Nephron (organoid): ENCODE results near the gene NSUN2.

Source experiments
- H3K27ac Mint-ChIP-seq, 3 experiments: 2 replicates each; pipeline ENCODE4 v1.8.0; 2020; ENCODE audit warnings: mixed read lengths in 3 of 3, mild to moderate bottlenecking in 2 of 3, moderate library complexity in 1 of 3
- H3K27me3 Mint-ChIP-seq: 2 replicates; pipeline ENCODE4 v1.8.0; 2021; ENCODE audit warnings: low read depth, mild to moderate bottlenecking, moderate library complexity, mixed read lengths
- H3K36me3 Mint-ChIP-seq: 2 replicates; pipeline ENCODE4 v1.8.0; 2020; ENCODE audit warnings: low read depth, mixed read lengths
- H3K4me1 Mint-ChIP-seq: 2 replicates; pipeline ENCODE4 v1.8.0; 2020; ENCODE audit warnings: mixed read lengths
- H3K4me3 Mint-ChIP-seq, 3 experiments: 2 replicates each; pipeline ENCODE4 v1.8.0; 2020; ENCODE audit warnings: mild to moderate bottlenecking in 3 of 3, mixed read lengths in 3 of 3, moderate library complexity in 2 of 3
- H3K9me3 Mint-ChIP-seq: 2 replicates; pipeline ENCODE4 v1.8.0; 2020; ENCODE audit warnings: mixed read lengths
- TF ChIP-seq, protein P1 (sequence below), 3 experiments: fragments of 200-600 bp; sonication (generic); IDR thresholded peaks; one replicate each; pipeline ENCODE4 v1.5.0; 2021; ENCODE audit warnings: antibody characterized with exemption in 3 of 3; ENCODE audit not compliant: unreplicated experiment in 3 of 3

NSUN2 gene

DNA sequence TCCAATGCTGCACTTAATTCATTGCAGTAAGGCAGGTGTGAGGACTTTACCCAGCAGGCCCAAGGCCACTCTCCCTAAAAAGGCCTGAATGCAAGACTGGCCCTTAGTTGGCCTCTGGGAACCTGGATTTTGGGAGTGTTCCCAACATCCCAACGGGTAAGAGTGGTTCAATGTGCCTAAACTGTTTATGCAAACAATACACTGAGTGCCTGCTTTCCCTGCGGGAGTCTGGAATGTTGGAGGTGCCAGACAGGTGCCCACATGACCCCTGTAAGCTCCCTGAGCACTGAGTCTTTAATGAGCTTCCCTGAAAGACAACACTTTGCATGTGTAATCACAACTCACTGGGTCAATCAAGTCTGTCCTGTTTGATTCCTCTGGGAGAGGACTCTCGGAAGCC lies 37.4 kb downstream of the NSUN2 start:
- no peak overlapping the region for H3K27ac Mint-ChIP-seq
- H3K4me1 Mint-ChIP-seq: no peaks in the 10 kb centered on the region
- H3K36me3 Mint-ChIP-seq: peaks cover 51% of the 10 kb centered on the region
- no peak overlapping the region for H3K4me3 Mint-ChIP-seq
- TF ChIP-seq, protein P1, sequence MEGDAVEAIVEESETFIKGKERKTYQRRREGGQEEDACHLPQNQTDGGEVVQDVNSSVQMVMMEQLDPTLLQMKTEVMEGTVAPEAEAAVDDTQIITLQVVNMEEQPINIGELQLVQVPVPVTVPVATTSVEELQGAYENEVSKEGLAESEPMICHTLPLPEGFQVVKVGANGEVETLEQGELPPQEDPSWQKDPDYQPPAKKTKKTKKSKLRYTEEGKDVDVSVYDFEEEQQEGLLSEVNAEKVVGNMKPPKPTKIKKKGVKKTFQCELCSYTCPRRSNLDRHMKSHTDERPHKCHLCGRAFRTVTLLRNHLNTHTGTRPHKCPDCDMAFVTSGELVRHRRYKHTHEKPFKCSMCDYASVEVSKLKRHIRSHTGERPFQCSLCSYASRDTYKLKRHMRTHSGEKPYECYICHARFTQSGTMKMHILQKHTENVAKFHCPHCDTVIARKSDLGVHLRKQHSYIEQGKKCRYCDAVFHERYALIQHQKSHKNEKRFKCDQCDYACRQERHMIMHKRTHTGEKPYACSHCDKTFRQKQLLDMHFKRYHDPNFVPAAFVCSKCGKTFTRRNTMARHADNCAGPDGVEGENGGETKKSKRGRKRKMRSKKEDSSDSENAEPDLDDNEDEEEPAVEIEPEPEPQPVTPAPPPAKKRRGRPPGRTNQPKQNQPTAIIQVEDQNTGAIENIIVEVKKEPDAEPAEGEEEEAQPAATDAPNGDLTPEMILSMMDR (IDR thresholded peaks at IDR 0.05; ENCODE audit: unreplicated experiment in 3 of 3): no peak
- H3K9me3 Mint-ChIP-seq: no peaks in the 10 kb centered on the region
- peaks cover 3% of the 10 kb centered on the region for H3K27me3 Mint-ChIP-seq

DNA sequence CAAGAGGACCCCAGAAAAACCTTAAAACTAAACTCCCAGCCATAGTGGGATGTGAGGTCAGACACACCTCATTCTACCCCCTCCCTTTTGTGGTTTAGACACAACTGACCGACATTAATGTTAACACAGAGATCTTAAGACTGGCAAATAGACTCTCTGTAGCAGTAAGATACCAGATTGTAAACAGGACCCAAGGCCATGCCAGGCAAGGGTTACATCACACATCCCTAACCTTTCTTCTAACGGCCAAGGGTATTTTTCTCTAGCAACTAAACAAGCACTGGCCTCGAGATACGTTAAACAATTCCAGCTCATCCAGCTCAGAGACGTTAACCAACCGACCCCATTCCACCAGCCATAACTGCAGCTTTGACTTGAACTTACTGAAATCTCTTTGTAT lies 38.8 kb downstream of the NSUN2 start:
- Mint-ChIP-seq H3K9me3 (no peaks in the 10 kb centered on the region), H3K4me3 (no peak overlapping the region), H3K36me3 (peaks cover 40% of the 10 kb centered on the region), H3K4me1 (no peaks in the 10 kb centered on the region), H3K27me3 (peaks cover 3% of the 10 kb centered on the region), H3K27ac (no peak overlapping the region)
- TF ChIP-seq, protein P1 (IDR thresholded peaks at IDR 0.05; ENCODE audit: unreplicated experiment in 3 of 3): no peak

DNA sequence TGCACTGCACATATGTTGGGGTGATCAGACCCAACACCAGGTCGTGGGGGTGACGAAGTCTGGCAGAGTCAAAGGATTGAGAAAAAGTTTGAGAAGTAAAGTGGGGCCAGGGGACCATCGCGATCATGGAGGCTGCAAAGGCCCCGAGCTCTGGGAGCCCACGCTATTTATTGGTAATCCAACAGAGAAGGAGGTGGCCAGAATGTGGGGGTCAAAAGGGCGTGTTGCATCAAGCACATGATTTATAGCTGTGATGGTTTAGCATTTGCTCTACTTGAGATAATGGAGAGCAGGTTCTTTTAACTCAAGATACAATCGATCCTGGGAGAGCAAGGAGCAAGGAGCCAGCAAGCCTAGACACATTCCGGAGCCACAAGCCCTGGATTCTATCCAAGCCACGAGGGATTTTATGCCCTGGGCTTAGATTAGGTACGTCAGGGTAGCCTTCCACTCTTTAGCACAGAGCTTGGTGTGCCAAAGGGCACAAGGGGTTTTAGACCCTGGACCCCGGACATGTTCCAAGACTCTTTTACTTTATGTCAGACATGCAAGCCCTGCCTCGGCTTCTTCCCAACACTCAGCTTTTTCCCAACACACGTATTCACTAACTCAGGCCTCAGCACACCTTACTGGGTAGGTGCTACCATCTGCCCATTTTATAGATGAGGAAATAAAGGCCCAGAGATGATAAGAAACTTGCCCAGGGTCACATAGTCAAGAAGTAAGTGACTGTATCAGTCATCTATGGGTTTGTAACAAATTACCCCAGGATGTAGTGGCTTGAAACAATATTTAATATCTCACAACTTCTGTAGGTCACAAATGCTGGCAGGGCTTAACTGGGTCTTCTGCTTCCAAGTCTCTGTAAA lies 39.5 kb downstream of the NSUN2 start:
- TF ChIP-seq, protein P1 (IDR thresholded peaks at IDR 0.05; ENCODE audit: unreplicated experiment in 3 of 3): no peak
- H3K27me3 Mint-ChIP-seq: peaks cover 3% of the 10 kb centered on the region
- H3K36me3 Mint-ChIP-seq: peaks cover 34% of the 10 kb centered on the region
- no peak overlapping the region for H3K27ac Mint-ChIP-seq
- H3K4me1 Mint-ChIP-seq: no peaks in the 10 kb centered on the region
- no peak overlapping the region for H3K4me3 Mint-ChIP-seq
- H3K9me3 Mint-ChIP-seq: no peaks in the 10 kb centered on the region

DNA sequence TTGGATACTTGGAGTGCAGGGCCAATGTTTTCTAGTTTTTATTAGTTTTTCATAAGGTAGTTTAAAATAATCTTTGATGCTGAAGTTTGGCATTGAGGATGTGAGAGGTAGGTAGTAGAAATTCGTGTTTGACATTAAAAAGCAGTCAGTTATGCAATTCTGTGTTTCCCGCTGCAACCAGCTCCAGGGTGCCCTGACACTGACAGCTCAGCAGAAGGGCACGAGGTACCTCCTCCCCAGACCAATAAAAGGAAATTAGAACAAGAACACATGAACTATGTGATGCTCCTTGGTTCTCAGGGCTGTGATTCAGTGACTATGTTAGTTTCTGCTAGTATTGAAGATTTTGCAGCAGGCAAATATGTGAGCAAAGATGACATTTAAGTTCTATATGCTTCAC lies 40.2 kb downstream of the NSUN2 start:
- Mint-ChIP-seq H3K4me3 (no peak overlapping the region), H3K9me3 (no peaks in the 10 kb centered on the region), H3K27ac (no peak overlapping the region), H3K4me1 (no peaks in the 10 kb centered on the region), H3K27me3 (peaks cover 3% of the 10 kb centered on the region), H3K36me3 (peaks cover 27% of the 10 kb centered on the region)
- TF ChIP-seq, protein P1 (IDR thresholded peaks at IDR 0.05; ENCODE audit: unreplicated experiment in 3 of 3): no peak

DNA sequence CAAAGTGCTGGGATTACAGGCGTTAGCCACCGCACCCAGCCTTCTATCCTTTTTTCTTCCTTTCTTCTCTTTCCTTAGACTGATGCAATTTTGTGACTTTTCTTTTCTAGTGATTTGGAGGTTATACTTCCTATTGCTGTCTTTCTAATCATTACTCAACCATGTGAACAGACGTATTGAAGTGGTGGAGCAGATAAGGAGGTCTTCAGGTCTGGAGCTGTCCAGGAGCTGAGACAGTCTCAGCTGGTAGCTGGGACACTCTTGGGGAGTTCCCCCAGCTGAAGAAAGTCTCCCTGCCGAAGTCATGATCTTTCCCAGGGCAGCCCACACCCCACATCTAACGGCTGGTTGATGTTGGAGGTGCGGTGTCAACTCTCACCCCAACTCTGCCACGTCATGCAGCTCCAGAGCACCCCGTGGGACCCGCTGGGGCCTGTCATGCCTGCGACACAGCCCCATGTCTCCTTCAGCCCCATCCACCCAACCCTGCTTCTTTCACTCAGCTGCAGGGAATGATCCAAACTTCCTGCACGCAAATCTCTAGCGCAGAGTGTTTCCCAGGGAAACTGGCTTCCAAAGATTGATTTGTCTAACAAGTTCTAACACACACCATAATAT lies 41.1 kb downstream of the NSUN2 start:
- H3K36me3 Mint-ChIP-seq: peaks cover 19% of the 10 kb centered on the region
- peaks cover 7% of the 10 kb centered on the region for H3K27me3 Mint-ChIP-seq
- H3K4me1 Mint-ChIP-seq: no peaks in the 10 kb centered on the region
- no peak overlapping the region for H3K4me3 Mint-ChIP-seq
- TF ChIP-seq, protein P1 (IDR thresholded peaks at IDR 0.05; ENCODE audit: unreplicated experiment in 3 of 3): no peak
- H3K27ac Mint-ChIP-seq: no peak overlapping the region
- no peaks in the 10 kb centered on the region for H3K9me3 Mint-ChIP-seq
